Measurements from ENCODE around the gene AATK. TPM values are rescaled to one million over a fixed set of nuclear protein-coding genes. Genes with fewer than 3 reads are reported as not detected.
A peak's percentile ranks its signal among the peaks of the same experiment; 100 is the strongest.

AATK gene
- total RNA-seq, 1 experiment from 2014 or later = 4.4 TPM

GRCh38 chr17:81100668-81101067 lies 65.4 kb downstream of the AATK start:
- CTCF ChIA-PET = no interaction called here
- Histone ChIP-seq H3K9ac (ENCODE audit: low read length) (no peak overlapping the region), H3K27ac (ENCODE audit: low read depth, low read length) (peak overlapping the region; percentile 30; the same call in 1 of the 2 replicates), H3K4me1 (ENCODE audit: control insufficient read depth in 1 of 2, insufficient read depth in 2 of 2, low read length in 2 of 2) (peaks cover 37 to 51% of the 10 kb centered on the region in 2 experiments), H3K36me3 (ENCODE audit: control insufficient read depth in 1 of 2, insufficient read depth in 2 of 2, low read length in 2 of 2) (peaks cover 12 to 35% of the 10 kb centered on the region in 2 experiments; a peak in 3 of 4 replicates), H3K4me2 (ENCODE audit: low read length) (no peak overlapping the region), H4K20me1 (ENCODE audit: insufficient read depth) (no peaks in the 10 kb centered on the region), H3K27me3 (ENCODE audit: insufficient read depth, low read length) (no peaks in the 10 kb centered on the region), H3K9me3 (ENCODE audit: control insufficient read depth in 1 of 2, insufficient read depth in 1 of 2, low read depth in 1 of 2, low read length in 2 of 2) (no peaks in the 10 kb centered on the region), H3K9me2 (ENCODE audit: insufficient read depth) (no peaks in the 10 kb centered on the region), H3K4me3 (replicated peaks in 1 of 2; ENCODE audit: low read depth in 1 of 2, low read length in 2 of 2) (no peak overlapping the region), H2AFZ (ENCODE audit: low read depth, low read length, poor library complexity, severe bottlenecking) (no peak overlapping the region), H3K79me2 (ENCODE audit: insufficient read depth, low read length) (peaks cover 13% of the 10 kb centered on the region; the same call in 1 of the 2 replicates)
- POLR2A ChIA-PET = no interaction called here
- RAD21 ChIA-PET (ENCODE audit: low non-redundant PET in 1 of 2, low total read pairs in 2 of 2, uncharacterized antibody in 2 of 2, unreplicated experiment in 2 of 2) = no interaction called here
- intact Hi-C loops (cut with micrococcal nuclease) = loop anchor here (1.0 to 2.0 kb wide), 3 partner anchors 66 to 109 kb away; partner anchors contain the start of genes BAIAP2 and CHMP6
- DNase-seq (ENCODE audit: low read depth, low spot score) (no peak), ATAC-seq (no peak)
- BruUV-seq (replicated peaks) = no TSS peak
- TF ChIP-seq ELF1 (IDR thresholded peaks at IDR 0.05; ENCODE audit: borderline replicate concordance, low read depth) (no peak), CEBPB (IDR thresholded peaks at IDR 0.05; ENCODE audit: low read depth) (no peak)

GRCh38 chr17:81099888-81100287 lies 66.1 kb downstream of the AATK start:
- DNase-seq (ENCODE audit: low read depth, low spot score) = no peak
- H3K4me1 ChIP-seq (ENCODE audit: control insufficient read depth in 1 of 2, insufficient read depth in 2 of 2, low read length in 2 of 2) = peaks cover 45 to 58% of the 10 kb centered on the region in 2 experiments
- H3K9me3 ChIP-seq (ENCODE audit: control insufficient read depth in 1 of 2, insufficient read depth in 1 of 2, low read depth in 1 of 2, low read length in 2 of 2) = no peaks in the 10 kb centered on the region
- H3K9ac ChIP-seq (ENCODE audit: low read length) = no peak overlapping the region
- peaks cover 13% of the 10 kb centered on the region; the same call in 1 of the 2 replicates for H3K79me2 ChIP-seq (ENCODE audit: insufficient read depth, low read length)
- no peak for ATAC-seq
- no peak for TF ChIP-seq YY1 (IDR thresholded peaks at IDR 0.05; ENCODE audit: extremely low read depth, insufficient replicate concordance, low read depth, low read length)
- TF ChIP-seq, protein P1, sequence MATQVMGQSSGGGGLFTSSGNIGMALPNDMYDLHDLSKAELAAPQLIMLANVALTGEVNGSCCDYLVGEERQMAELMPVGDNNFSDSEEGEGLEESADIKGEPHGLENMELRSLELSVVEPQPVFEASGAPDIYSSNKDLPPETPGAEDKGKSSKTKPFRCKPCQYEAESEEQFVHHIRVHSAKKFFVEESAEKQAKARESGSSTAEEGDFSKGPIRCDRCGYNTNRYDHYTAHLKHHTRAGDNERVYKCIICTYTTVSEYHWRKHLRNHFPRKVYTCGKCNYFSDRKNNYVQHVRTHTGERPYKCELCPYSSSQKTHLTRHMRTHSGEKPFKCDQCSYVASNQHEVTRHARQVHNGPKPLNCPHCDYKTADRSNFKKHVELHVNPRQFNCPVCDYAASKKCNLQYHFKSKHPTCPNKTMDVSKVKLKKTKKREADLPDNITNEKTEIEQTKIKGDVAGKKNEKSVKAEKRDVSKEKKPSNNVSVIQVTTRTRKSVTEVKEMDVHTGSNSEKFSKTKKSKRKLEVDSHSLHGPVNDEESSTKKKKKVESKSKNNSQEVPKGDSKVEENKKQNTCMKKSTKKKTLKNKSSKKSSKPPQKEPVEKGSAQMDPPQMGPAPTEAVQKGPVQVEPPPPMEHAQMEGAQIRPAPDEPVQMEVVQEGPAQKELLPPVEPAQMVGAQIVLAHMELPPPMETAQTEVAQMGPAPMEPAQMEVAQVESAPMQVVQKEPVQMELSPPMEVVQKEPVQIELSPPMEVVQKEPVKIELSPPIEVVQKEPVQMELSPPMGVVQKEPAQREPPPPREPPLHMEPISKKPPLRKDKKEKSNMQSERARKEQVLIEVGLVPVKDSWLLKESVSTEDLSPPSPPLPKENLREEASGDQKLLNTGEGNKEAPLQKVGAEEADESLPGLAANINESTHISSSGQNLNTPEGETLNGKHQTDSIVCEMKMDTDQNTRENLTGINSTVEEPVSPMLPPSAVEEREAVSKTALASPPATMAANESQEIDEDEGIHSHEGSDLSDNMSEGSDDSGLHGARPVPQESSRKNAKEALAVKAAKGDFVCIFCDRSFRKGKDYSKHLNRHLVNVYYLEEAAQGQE (IDR thresholded peaks at IDR 0.05; ENCODE audit: low read depth) = no peak
- no peak for TF ChIP-seq EZH2 (IDR thresholded peaks at IDR 0.05)
- no peak for TF ChIP-seq CBX3 (IDR thresholded peaks at IDR 0.05; ENCODE audit: low read depth)
- TF ChIP-seq SP1 (IDR thresholded peaks at IDR 0.05; ENCODE audit: low read depth) = no peak
- no peak for TF ChIP-seq ZNF274 (IDR thresholded peaks at IDR 0.05; ENCODE audit: low read depth, low read length)
- no peaks in the 10 kb centered on the region for H3K27me3 ChIP-seq (ENCODE audit: insufficient read depth, low read length)
- no peak overlapping the region for H3K4me3 ChIP-seq (replicated peaks in 1 of 2; ENCODE audit: low read depth in 1 of 2, low read length in 2 of 2)
- RAD21 ChIA-PET (ENCODE audit: low non-redundant PET in 1 of 2, low total read pairs in 2 of 2, uncharacterized antibody in 2 of 2, unreplicated experiment in 2 of 2) = no interaction called here
- POLR2A ChIA-PET = no interaction called here
- peak overlapping the region; percentile 34; the same call in 1 of the 2 replicates for H3K27ac ChIP-seq (ENCODE audit: low read depth, low read length)
- H3K9me2 ChIP-seq (ENCODE audit: insufficient read depth) = no peaks in the 10 kb centered on the region
- H3K4me2 ChIP-seq (ENCODE audit: low read length) = no peak overlapping the region
- H3K36me3 ChIP-seq (ENCODE audit: control insufficient read depth in 1 of 2, insufficient read depth in 2 of 2, low read length in 2 of 2) = peaks cover 8 to 27% of the 10 kb centered on the region in 2 experiments; a peak in 3 of 4 replicates
- no TSS peak for BruUV-seq (replicated peaks)
- no peaks in the 10 kb centered on the region for H4K20me1 ChIP-seq (ENCODE audit: insufficient read depth)
- intact Hi-C loops (cut with micrococcal nuclease) = loop anchor here (2.0 kb wide), 1 partner anchor 65 kb away; the partner anchor contains the start of gene BAIAP2
- H2AFZ ChIP-seq (ENCODE audit: low read depth, low read length, poor library complexity, severe bottlenecking) = no peak overlapping the region
- CTCF ChIA-PET = interaction anchor here (3.5 kb wide), 1 partner anchor 76 kb away, joined by 34 read pairs; no protein-coding TSS in a partner anchor

Data from HCT116 (cell line).